GM12801 (cell line): ENCODE data around the gene TAS2R10.

ENCODE experiments used
- CTCF ChIP-seq: IDR thresholded peaks from one replicate; pipeline ENCODE4 v1.5.1; 2011; ENCODE audit warnings: control low read depth; ENCODE audit not compliant: insufficient read length; ENCODE audit errors: extremely low read depth

Gene TAS2R10

GRCh38 chr12:10811883-10812536, 14.1 kb downstream of the TAS2R10 start:
- no peak for TF ChIP-seq CTCF

DNA sequence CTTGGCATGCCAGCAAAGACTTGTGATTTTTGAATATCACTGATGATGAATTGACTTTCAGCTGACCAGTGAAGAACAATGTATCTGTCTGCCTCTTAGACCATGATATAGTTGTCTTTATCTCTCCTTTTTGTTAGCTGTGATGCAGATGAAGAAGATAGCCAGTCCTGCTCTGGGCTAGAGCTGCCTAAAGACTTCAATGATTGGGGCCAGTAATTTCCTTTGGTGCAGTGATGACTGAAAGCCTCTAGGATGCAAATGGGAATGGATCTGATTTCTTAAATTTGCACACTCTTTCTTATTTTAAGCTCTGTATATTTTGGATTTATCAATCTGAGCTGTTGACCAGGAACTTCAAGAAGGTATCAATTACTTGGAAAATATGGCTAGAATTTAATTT, 16.1 kb downstream of the TAS2R10 start, which contains the start of gene TAS2R9:
TSS of gene TAS2R9 (minus strand) at position 101 of the 400 bp plus-strand sequence. CDS start at position 8, 93 bp downstream.
- TF ChIP-seq CTCF = no peak

- TF ChIP-seq CTCF = no peak
Measured at GRCh38 chr12:10807186-10807585, 19.0 kb downstream of the TAS2R10 start, which contains the start of gene TAS2R8. TSS of gene TAS2R8 (minus strand) at chr12:10807286. CDS start at chr12:10806980, 306 bp downstream.

DNA sequence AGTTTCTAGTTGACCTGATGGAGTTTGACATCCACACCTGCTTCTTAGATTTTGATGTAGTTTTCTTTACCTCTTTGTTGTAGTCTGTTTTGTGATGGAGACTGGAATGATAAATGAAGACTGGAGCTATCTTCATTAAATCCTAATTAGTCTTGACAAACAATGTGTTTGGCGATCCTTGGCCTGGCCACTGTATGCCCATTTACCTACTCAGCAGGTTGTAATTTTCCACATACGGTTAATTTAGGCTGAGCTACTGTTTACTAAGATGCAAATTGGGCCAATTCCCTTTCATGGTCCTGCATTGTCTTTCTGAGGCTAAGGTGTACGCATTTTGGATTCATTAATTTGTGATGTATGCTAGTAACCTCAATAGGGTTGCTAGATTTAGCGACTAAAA, 23.6 kb downstream of the TAS2R10 start, which contains the start of gene TAS2R7:
TSS of gene TAS2R7 (minus strand) at position 41 of the 400 bp plus-strand sequence. CDS start 57 bp downstream, outside the sequence.
- TF ChIP-seq CTCF = no peak

DNA sequence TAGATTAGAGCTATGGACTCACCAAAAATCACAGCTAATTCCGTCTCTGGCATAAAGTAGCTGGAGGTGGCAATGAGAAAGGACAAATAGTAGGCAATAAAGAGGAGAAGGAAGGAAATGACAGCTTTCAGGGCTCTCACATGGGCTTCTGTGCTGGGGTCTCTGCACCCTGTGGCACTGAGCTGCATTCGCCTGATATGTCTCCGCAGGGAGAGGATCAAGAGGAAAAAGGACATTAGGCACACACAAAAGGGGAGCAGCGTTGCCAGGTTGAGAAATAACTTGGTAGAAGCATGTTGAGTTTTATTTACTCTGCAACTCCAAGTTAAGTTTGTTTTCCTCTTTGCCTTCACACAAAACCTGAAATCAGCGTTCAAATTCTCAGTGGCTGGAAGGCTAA, 24.4 kb downstream of the TAS2R10 start:
- TF ChIP-seq CTCF = no peak

DNA sequence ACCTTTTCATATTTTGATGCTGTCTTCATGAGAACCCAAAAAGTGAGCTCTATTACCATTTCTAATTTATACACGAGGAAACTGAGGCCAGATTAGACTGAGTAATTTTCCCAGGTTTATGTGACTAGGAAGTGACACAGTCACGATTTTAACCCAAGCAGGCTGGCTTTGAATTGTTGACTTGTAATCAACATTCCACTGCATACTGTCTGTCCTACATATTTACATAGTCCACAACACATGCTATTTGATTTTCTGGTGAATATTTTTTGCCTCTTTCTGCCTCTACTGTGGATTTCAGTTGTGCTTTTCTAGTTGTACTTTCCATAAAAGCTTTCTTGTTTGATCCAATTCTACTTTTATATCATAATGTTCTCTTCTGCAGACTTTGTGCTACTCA, 31.9 kb downstream of the TAS2R10 start:
- TF ChIP-seq CTCF = no peak

- TF ChIP-seq CTCF = no peak
Measured at GRCh38 chr12:10783252-10783651, 42.9 kb downstream of the TAS2R10 start.
